Liver (tissue), 9 donors: ENCODE results near the gene MALAT1. TPM values are rescaled to one million over a fixed set of nuclear protein-coding genes. Genes with fewer than 3 reads are reported as not detected.

Experiments used
- DNase-seq: peaks from one replicate; pipeline ENCODE4 v3.0.0-alpha.2; 2017; ENCODE audit warnings: low spot score
- H3K27ac ChIP-seq, 2 donors: one replicate each; pipeline ENCODE4 v1.7.0; 2013; ENCODE audit warnings: inconsistent platforms in 2 of 2, low read length in 2 of 2, control low read depth in 1 of 2, low read depth in 1 of 2, mild to moderate bottlenecking in 1 of 2
- H3K27me3 ChIP-seq, 4 donors: one replicate each; pipeline versions ENCODE4 v1.6.1 to v1.7.0; 2013; ENCODE audit warnings: low read length in 3 of 4, inconsistent platforms in 1 of 4, mild to moderate bottlenecking in 1 of 4, moderate library complexity in 1 of 4; ENCODE audit not compliant: control insufficient read depth in 4 of 4, insufficient read depth in 4 of 4
- H3K36me3 ChIP-seq, 4 donors: one replicate each; pipeline versions ENCODE4 v1.6.1 to v1.7.0; 2013; ENCODE audit warnings: low read length in 3 of 4, mild to moderate bottlenecking in 3 of 4, low read depth in 1 of 4, moderate library complexity in 1 of 4; ENCODE audit not compliant: control insufficient read depth in 4 of 4, insufficient read depth in 3 of 4
- H3K4me1 ChIP-seq, 4 donors: one replicate each; pipeline versions ENCODE4 v1.6.1 to v1.7.0; 2013; ENCODE audit warnings: low read length in 3 of 4, mild to moderate bottlenecking in 3 of 4, moderate library complexity in 1 of 4; ENCODE audit not compliant: control insufficient read depth in 4 of 4, insufficient read depth in 4 of 4
- H3K4me3 ChIP-seq, 3 donors: one replicate each; pipeline versions ENCODE4 v1.6.1 to v1.7.0; 2013; ENCODE audit warnings: low read length in 3 of 3, control low read depth in 1 of 3, low read depth in 1 of 3, mild to moderate bottlenecking in 1 of 3
- H3K9ac ChIP-seq, 2 donors: one replicate each; pipeline ENCODE4 v1.7.0; 2013; ENCODE audit warnings: low read length in 2 of 2, mild to moderate bottlenecking in 2 of 2, moderate library complexity in 2 of 2, control low read depth in 1 of 2, low read depth in 1 of 2
- H3K9me3 ChIP-seq, 4 donors: one replicate each; pipeline versions ENCODE4 v1.6.1 to v1.7.0; 2013; ENCODE audit warnings: low read length in 3 of 4; ENCODE audit not compliant: control insufficient read depth in 4 of 4
- EGR1 ChIP-seq, 2 donors: IDR thresholded peaks; 2 replicates each; pipeline ENCODE4 v1.6.1; 2016 to 2018; ENCODE audit warnings: antibody characterized with exemption in 2 of 2, low read depth in 2 of 2
- FOXA2 ChIP-seq: IDR thresholded peaks from 2 replicates; pipeline ENCODE4 v1.6.1; 2016; ENCODE audit warnings: antibody characterized with exemption
- HNF4A ChIP-seq, 2 donors: conservative IDR thresholded peaks; 2 replicates each; pipeline ENCODE4 v1.6.1; 2016; ENCODE audit warnings: antibody characterized with exemption in 2 of 2, mild to moderate bottlenecking in 2 of 2
- JUND ChIP-seq, 2 donors: IDR thresholded peaks; 2 replicates each; pipeline ENCODE4 v1.6.1; 2016; ENCODE audit warnings: antibody characterized with exemption in 2 of 2
- NR2F2 ChIP-seq: IDR thresholded peaks from 2 replicates; pipeline ENCODE4 v1.6.1; 2016; ENCODE audit warnings: antibody characterized with exemption
- RAD21 ChIP-seq, 2 donors: IDR thresholded peaks; 2 replicates each; pipeline ENCODE4 v1.6.1; 2016; ENCODE audit warnings: antibody characterized with exemption in 2 of 2, mild to moderate bottlenecking in 2 of 2
- RXRA ChIP-seq, 2 donors: IDR thresholded peaks; 2 replicates each; pipeline ENCODE4 v1.6.1; 2017 to 2018; ENCODE audit warnings: antibody characterized with exemption in 2 of 2, mild to moderate bottlenecking in 1 of 2
- SP1 ChIP-seq: IDR thresholded peaks from 2 replicates; pipeline ENCODE4 v1.6.1; 2018; ENCODE audit warnings: antibody characterized with exemption, mild to moderate bottlenecking
- WGBS: extraction: QIAGEN DNeasy Blood & Tissue Kit; methylation state at CpG from one replicate; pipeline ENCODE4 v1.1.7; 2013; 5-methylcytosine and 5-hydroxymethylcytosine counted together
- polyA plus RNA-seq, 2 donors: library from polyadenylated mRNA; stranded (reverse) in 1 of 2; unstranded in 1 of 2; fragments of 200-250 nt in 1 of 2; fragments of >200 nt in 1 of 2; fragmentation: Nextera tagmentation in 1 of 2; extraction: Ambion mirVana in 1 of 2; gene quantifications; one replicate each; pipeline versions ENCODE4 v1.2.1 to v1.2.3, GENCODE V29; 2013 to 2015
- total RNA-seq, 2 donors: library from RNA; depleted of rRNA; stranded (reverse); fragments of >200 nt; gene quantifications; one replicate each; pipeline ENCODE4 v1.2.3, GENCODE V29; 2014
- TF ChIP-seq, protein P1 (sequence below): IDR thresholded peaks from 2 replicates; pipeline ENCODE4 v1.6.1; 2016; ENCODE audit warnings: antibody characterized with exemption, mild to moderate bottlenecking
- TF ChIP-seq, protein P2 (sequence below): fragments of 150-350 bp; IDR thresholded peaks from 2 replicates; pipeline ENCODE4 v1.5.1; 2017; ENCODE audit warnings: improper control_type of control experiment, low read depth, low read length; ENCODE audit not compliant: missing input control
- TF ChIP-seq, protein P3 (sequence below): IDR thresholded peaks from 2 replicates; pipeline ENCODE4 v1.6.1; 2016; ENCODE audit warnings: antibody characterized with exemption
- donor health status: healthy.
- donor health status: healthy.
- donor health status: healthy.
- donor health status: healthy.
- donor health status: healthy.

Gene MALAT1
- total and polyA plus RNA-seq, 4 donors: 11.9 to 8,306 (median 3,778) TPM

DNA sequence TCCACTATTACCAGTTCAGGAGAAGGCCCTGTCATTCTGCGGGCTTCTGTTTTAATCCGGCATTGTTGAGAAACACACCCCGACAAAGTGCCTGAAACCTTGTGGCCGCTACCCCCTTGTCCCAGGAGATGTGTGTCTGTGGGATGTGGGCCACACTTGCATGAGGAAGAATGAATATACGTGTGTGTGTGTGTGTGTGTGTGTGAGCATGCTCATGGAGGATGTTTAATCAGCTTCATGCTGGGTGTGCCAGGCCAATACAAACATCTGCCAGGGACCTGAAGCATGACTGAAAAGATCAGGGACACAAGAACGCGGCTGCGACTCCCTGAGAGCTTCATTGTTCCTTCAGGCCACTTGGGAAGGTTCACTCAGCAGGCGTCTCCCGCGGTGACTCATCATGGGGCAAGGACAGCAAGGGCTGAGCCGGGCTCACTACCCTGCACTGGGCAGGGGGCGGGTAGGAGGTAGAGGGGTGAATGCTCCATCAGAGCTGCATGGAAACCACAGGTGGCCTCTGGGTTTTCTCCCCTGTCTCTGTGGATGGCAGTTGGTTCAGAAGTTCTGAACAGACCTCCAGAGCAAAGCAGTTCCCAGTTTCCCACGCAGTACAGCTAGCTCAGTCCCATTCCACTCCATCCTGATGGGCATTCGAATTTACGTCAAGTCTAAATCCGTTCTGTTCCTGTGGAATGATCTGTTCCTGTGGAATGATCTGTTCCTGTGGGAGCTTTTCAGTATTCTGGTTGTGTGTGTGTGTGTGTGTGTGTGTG lies 7.0 kb upstream of the MALAT1 start:
- WGBS: 54% methylated on average over 17 of the region's 17 CpGs
- H3K4me3 ChIP-seq: no peak overlapping the region
- H3K27me3 ChIP-seq: no peaks in the 10 kb centered on the region
- peaks cover 15 to 61% (median 35%) of the 10 kb centered on the region in 4 donors for H3K4me1 ChIP-seq
- DNase-seq: no peak
- TF ChIP-seq, protein P1, sequence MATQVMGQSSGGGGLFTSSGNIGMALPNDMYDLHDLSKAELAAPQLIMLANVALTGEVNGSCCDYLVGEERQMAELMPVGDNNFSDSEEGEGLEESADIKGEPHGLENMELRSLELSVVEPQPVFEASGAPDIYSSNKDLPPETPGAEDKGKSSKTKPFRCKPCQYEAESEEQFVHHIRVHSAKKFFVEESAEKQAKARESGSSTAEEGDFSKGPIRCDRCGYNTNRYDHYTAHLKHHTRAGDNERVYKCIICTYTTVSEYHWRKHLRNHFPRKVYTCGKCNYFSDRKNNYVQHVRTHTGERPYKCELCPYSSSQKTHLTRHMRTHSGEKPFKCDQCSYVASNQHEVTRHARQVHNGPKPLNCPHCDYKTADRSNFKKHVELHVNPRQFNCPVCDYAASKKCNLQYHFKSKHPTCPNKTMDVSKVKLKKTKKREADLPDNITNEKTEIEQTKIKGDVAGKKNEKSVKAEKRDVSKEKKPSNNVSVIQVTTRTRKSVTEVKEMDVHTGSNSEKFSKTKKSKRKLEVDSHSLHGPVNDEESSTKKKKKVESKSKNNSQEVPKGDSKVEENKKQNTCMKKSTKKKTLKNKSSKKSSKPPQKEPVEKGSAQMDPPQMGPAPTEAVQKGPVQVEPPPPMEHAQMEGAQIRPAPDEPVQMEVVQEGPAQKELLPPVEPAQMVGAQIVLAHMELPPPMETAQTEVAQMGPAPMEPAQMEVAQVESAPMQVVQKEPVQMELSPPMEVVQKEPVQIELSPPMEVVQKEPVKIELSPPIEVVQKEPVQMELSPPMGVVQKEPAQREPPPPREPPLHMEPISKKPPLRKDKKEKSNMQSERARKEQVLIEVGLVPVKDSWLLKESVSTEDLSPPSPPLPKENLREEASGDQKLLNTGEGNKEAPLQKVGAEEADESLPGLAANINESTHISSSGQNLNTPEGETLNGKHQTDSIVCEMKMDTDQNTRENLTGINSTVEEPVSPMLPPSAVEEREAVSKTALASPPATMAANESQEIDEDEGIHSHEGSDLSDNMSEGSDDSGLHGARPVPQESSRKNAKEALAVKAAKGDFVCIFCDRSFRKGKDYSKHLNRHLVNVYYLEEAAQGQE: no peak
- TF ChIP-seq SP1 (peak; percentile 11), HNF4A (conservative IDR thresholded peaks at IDR 0.05) (no peak), FOXA2 (no peak), NR2F2 (no peak), EGR1 (IDR thresholded peaks at IDR 0.05; ENCODE audit: low read depth in 2 of 2) (no peak), RXRA (IDR thresholded peaks at IDR 0.05) (peak in 1 of 2 donors; percentile 23), JUND (IDR thresholded peaks at IDR 0.05) (peak; percentile 50 to 82)
- peak overlapping the region in 1 of 2 donors; percentile 22 for H3K9ac ChIP-seq
- H3K9me3 ChIP-seq: no peaks in the 10 kb centered on the region
- peak overlapping the region; percentile 88 to 90 for H3K27ac ChIP-seq
- H3K36me3 ChIP-seq: no peaks in the 10 kb centered on the region

DNA sequence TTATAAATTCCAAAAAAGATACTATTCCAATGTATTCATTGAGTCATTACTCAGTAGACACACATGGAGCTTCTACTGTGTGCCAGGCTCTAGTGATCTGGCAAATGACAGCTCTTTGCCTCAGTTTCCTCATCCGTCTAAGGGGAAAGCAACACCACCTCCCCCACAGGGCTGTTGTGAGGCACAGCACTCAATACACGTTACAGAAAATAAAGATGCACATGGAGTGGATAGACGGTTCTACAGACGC lies 6.5 kb upstream of the MALAT1 start:
- no peak for DNase-seq
- Histone ChIP-seq H3K27me3 (no peaks in the 10 kb centered on the region), H3K4me3 (no peak overlapping the region), H3K4me1 (peaks cover 15 to 59% (median 36%) of the 10 kb centered on the region in 4 donors), H3K27ac (peak overlapping the region; percentile 88 to 90), H3K36me3 (no peaks in the 10 kb centered on the region), H3K9me3 (no peaks in the 10 kb centered on the region), H3K9ac (peak overlapping the region in 1 of 2 donors; percentile 22)
- 76% methylated on average over 4 of the region's 4 CpGs for WGBS
- TF ChIP-seq RAD21 (IDR thresholded peaks at IDR 0.05): no peak
- no peak for TF ChIP-seq NR2F2
- TF ChIP-seq, protein P2, sequence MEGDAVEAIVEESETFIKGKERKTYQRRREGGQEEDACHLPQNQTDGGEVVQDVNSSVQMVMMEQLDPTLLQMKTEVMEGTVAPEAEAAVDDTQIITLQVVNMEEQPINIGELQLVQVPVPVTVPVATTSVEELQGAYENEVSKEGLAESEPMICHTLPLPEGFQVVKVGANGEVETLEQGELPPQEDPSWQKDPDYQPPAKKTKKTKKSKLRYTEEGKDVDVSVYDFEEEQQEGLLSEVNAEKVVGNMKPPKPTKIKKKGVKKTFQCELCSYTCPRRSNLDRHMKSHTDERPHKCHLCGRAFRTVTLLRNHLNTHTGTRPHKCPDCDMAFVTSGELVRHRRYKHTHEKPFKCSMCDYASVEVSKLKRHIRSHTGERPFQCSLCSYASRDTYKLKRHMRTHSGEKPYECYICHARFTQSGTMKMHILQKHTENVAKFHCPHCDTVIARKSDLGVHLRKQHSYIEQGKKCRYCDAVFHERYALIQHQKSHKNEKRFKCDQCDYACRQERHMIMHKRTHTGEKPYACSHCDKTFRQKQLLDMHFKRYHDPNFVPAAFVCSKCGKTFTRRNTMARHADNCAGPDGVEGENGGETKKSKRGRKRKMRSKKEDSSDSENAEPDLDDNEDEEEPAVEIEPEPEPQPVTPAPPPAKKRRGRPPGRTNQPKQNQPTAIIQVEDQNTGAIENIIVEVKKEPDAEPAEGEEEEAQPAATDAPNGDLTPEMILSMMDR: no peak
- TF ChIP-seq, protein P3, sequence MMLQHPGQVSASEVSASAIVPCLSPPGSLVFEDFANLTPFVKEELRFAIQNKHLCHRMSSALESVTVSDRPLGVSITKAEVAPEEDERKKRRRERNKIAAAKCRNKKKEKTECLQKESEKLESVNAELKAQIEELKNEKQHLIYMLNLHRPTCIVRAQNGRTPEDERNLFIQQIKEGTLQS: no peak
- no peak for TF ChIP-seq FOXA2
